HCT116 (cell line): Measurements from ENCODE around the gene PDE9A. TPM values are rescaled to one million over a fixed set of nuclear protein-coding genes. Genes with fewer than 3 reads are reported as not detected.

ENCODE experiments used
- ATAC-seq: fragments of 200-7000 bp; cut with Tn5 transposase; 2 replicates; pipeline ENCODE4 v1.9.1; 2020; ENCODE audit warnings: mild to moderate bottlenecking, moderate library complexity
- BruUV-seq: library from RNA; stranded (reverse); fragments of 400-500 nt; replicated peaks from 2 replicates; lab custom pipeline; 2021; lab: Mats Ljungman, UMichigan
- CTCF ChIA-PET: fragments of 300-600 bp; sonication (Branson Sonifier 250); formaldehyde crosslinking; loops from one replicate; lab custom pipeline; 2021; ENCODE audit warnings: antibody characterized with exemption; lab: Charles Lee
- POLR2A ChIA-PET: fragments of 300-600, 350-600 bp; sonication (Branson Sonifier 250); formaldehyde crosslinking; loops from one replicate; lab custom pipeline; 2021; ENCODE audit warnings: antibody characterized with exemption; lab: Charles Lee
- RAD21 ChIA-PET, 2 experiments: fragments of 300-600 bp; sonication (Branson Sonifier 250); formaldehyde crosslinking; loops; one replicate each; lab custom pipeline; 2023; ENCODE audit warnings: low total read pairs in 2 of 2; ENCODE audit not compliant: uncharacterized antibody in 2 of 2, unreplicated experiment in 2 of 2, low non-redundant PET in 1 of 2; lab: Charles Lee
- DNase-seq: peaks from one replicate; pipeline ENCODE4 v3.0.0-alpha.2; 2010; ENCODE audit warnings: low read depth, low spot score
- H2AFZ ChIP-seq: fragments of 200-600 bp; shearing (Covaris generic), sonication (generic); 2 replicates; pipeline ENCODE4 v1.6.1; 2017; ENCODE audit warnings: low read depth, mixed run types, mixed read lengths, antibody characterized with exemption, low read length; ENCODE audit not compliant: poor library complexity, severe bottlenecking
- H3K27ac ChIP-seq: 2 replicates; pipeline ENCODE4 v1.5.1; 2012; ENCODE audit warnings: low read depth, low read length
- H3K27me3 ChIP-seq: fragments of 200-600 bp; sonication (generic); 2 replicates; pipeline ENCODE4 v1.6.1; 2016; ENCODE audit warnings: mixed run types, low read length, mixed read lengths; ENCODE audit not compliant: insufficient read depth
- H3K36me3 ChIP-seq, 2 experiments: fragments of 200-500 bp in 1 of 2; fragments of 200-600 bp in 1 of 2; sonication (Bioruptor generic) in 1 of 2; sonication (generic) in 1 of 2; 2 replicates each; pipeline versions ENCODE4 v1.5.1 to v1.6.1; 2014 to 2016; ENCODE audit warnings: low read length in 2 of 2, inconsistent platforms in 1 of 2, mixed read lengths in 1 of 2, mixed run types in 1 of 2; ENCODE audit not compliant: insufficient read depth in 2 of 2, control insufficient read depth in 1 of 2
- H3K4me1 ChIP-seq, 2 experiments: fragments of 200-600 bp in 1 of 2; sonication (generic) in 1 of 2; 2 replicates each; pipeline versions ENCODE4 v1.5.1 to v1.6.1; 2012 to 2017; ENCODE audit warnings: low read length in 2 of 2, inconsistent platforms in 1 of 2, mild to moderate bottlenecking in 1 of 2, mixed read lengths in 1 of 2, mixed run types in 1 of 2, moderate library complexity in 1 of 2; ENCODE audit not compliant: insufficient read depth in 2 of 2, control insufficient read depth in 1 of 2
- H3K4me2 ChIP-seq: fragments of 200-600 bp; sonication (generic); 2 replicates; pipeline ENCODE4 v1.6.1; 2017; ENCODE audit warnings: mixed run types, low read length, mixed read lengths
- H3K4me3 ChIP-seq, 2 experiments: fragments of 200-600 bp in 1 of 2; sonication (generic) in 1 of 2; replicated peaks in 1 of 2; 2 replicates each; pipeline ENCODE4 v1.5.1; 2011 to 2016; ENCODE audit warnings: low read length in 2 of 2, control low read depth in 1 of 2, low read depth in 1 of 2, mild to moderate bottlenecking in 1 of 2, mixed read lengths in 1 of 2, mixed run types in 1 of 2
- H3K79me2 ChIP-seq: fragments of 200-600 bp; sonication (generic); 2 replicates; pipeline ENCODE4 v1.6.1; 2017; ENCODE audit warnings: mild to moderate bottlenecking, mixed run types, low read length, moderate library complexity, mixed read lengths; ENCODE audit not compliant: insufficient read depth
- H3K9ac ChIP-seq: fragments of 200-600 bp; sonication (generic); 2 replicates; pipeline ENCODE4 v1.6.1; 2016; ENCODE audit warnings: low read length, mixed read lengths
- H3K9me2 ChIP-seq: fragments of 200-600 bp; sonication (generic), shearing (Covaris generic); 2 replicates; pipeline ENCODE4 v1.6.1; 2017; ENCODE audit warnings: mixed run types, mild to moderate bottlenecking, moderate library complexity; ENCODE audit not compliant: insufficient read depth
- H3K9me3 ChIP-seq, 2 experiments: fragments of 200-500 bp in 1 of 2; fragments of 200-600 bp in 1 of 2; sonication (Bioruptor generic) in 1 of 2; sonication (generic) in 1 of 2; 2 replicates each; pipeline ENCODE4 v1.6.1; 2014 to 2017; ENCODE audit warnings: low read length in 2 of 2, mixed read lengths in 2 of 2, inconsistent platforms in 1 of 2, low read depth in 1 of 2, mild to moderate bottlenecking in 1 of 2, mixed run types in 1 of 2, moderate library complexity in 1 of 2; ENCODE audit not compliant: control insufficient read depth in 1 of 2, insufficient read depth in 1 of 2
- H4K20me1 ChIP-seq: fragments of 200-600 bp; sonication (generic), shearing (Covaris generic); 2 replicates; pipeline ENCODE4 v1.6.1; 2017; ENCODE audit warnings: mixed run types, mild to moderate bottlenecking, moderate library complexity; ENCODE audit not compliant: insufficient read depth
- ATF3 ChIP-seq: IDR thresholded peaks from 2 replicates; pipeline ENCODE4 v1.6.1; 2012
- CBX3 ChIP-seq: IDR thresholded peaks from 2 replicates; pipeline ENCODE4 v1.6.1; 2012; ENCODE audit warnings: low read depth
- CEBPB ChIP-seq: IDR thresholded peaks from 2 replicates; pipeline ENCODE4 v1.6.1; 2012; ENCODE audit warnings: low read depth
- EZH2phosphoT487 ChIP-seq: fragments of 200-600 bp; IDR thresholded peaks from 2 replicates; pipeline ENCODE4 v1.6.1; 2018; ENCODE audit warnings: antibody characterized with exemption, borderline replicate concordance
- FOSL1 ChIP-seq: IDR thresholded peaks from 2 replicates; pipeline ENCODE4 v1.6.1; 2012; ENCODE audit warnings: low read depth
- MAX ChIP-seq: IDR thresholded peaks from 2 replicates; pipeline ENCODE4 v1.6.1; 2012
- POLR2A ChIP-seq: IDR thresholded peaks from 2 replicates; pipeline ENCODE4 v1.7.0; 2011; ENCODE audit warnings: borderline replicate concordance; ENCODE audit not compliant: insufficient read depth, insufficient read length; ENCODE audit errors: extremely low read depth
- POLR2AphosphoS5 ChIP-seq: IDR thresholded peaks from 2 replicates; pipeline ENCODE4 v1.6.1; 2011; ENCODE audit warnings: mild to moderate bottlenecking, low read depth, low read length, moderate library complexity
- SIN3A ChIP-seq: IDR thresholded peaks from 2 replicates; pipeline ENCODE4 v1.6.1; 2012; ENCODE audit warnings: low read depth
- SP1 ChIP-seq: IDR thresholded peaks from 2 replicates; pipeline ENCODE4 v1.6.1; 2012; ENCODE audit warnings: low read depth
- TCF7L2 ChIP-seq: IDR thresholded peaks from 2 replicates; pipeline ENCODE4 v1.7.0; 2011; ENCODE audit warnings: borderline replicate concordance, inconsistent platforms; ENCODE audit not compliant: insufficient read depth, insufficient read length; ENCODE audit errors: extremely low read depth
- ZFX ChIP-seq: fragments of 450-650 bp; IDR thresholded peaks from 2 replicates; pipeline ENCODE4 v1.6.1; 2017
- ZNF274 ChIP-seq: fragments of 200-500 bp; sonication (Bioruptor generic); IDR thresholded peaks from 2 replicates; pipeline ENCODE4 v1.6.1; 2014; ENCODE audit warnings: mild to moderate bottlenecking, low read depth, low read length, inconsistent platforms
- intact Hi-C: fragments of 100-400 bp; cut with micrococcal nuclease; formaldehyde crosslinking; loops from 2 replicates; pipeline ENCODE4 v1.10.0; 2022
- total RNA-seq: library from RNA; stranded (reverse); gene quantifications from one replicate; pipeline ENCODE4 v1.2.1, GENCODE V29; 2021; ENCODE audit not compliant: unreplicated experiment
- TF ChIP-seq, protein P1 (sequence below): IDR thresholded peaks from 2 replicates; pipeline ENCODE4 v1.6.1; 2012; ENCODE audit warnings: low read depth

The PDE9A gene
- total RNA-seq, 1 experiment from 2014 or later: 31.4 TPM

- CTCF ChIA-PET: no interaction called here
- POLR2A ChIA-PET: no interaction called here
- no peaks in the 10 kb centered on the region for H3K79me2 ChIP-seq
Measured at GRCh38 chr21:42706765-42707164, 53.3 kb downstream of the PDE9A start.

More at GRCh38 chr21:42706765-42707164, 53.3 kb downstream of the PDE9A start:
- no peak overlapping the region for H2AFZ ChIP-seq
- no peaks in the 10 kb centered on the region for H3K27me3 ChIP-seq
- H3K9me2 ChIP-seq: no peaks in the 10 kb centered on the region
- no peak for DNase-seq
- no peaks in the 10 kb centered on the region for H3K36me3 ChIP-seq
- no peak for ATAC-seq
- no peak overlapping the region for H3K27ac ChIP-seq
- no peaks in the 10 kb centered on the region for H3K4me1 ChIP-seq
- H3K4me3 ChIP-seq: no peak overlapping the region
- H4K20me1 ChIP-seq: no peaks in the 10 kb centered on the region
- no TSS peak for BruUV-seq
- TF ChIP-seq SIN3A (no peak), MAX (no peak), ZNF274 (no peak), EZH2phosphoT487 (no peak), CEBPB (no peak), ZFX (no peak), FOSL1 (no peak), TCF7L2 (no peak), CBX3 (no peak), SP1 (no peak), POLR2A (no peak), POLR2AphosphoS5 (no peak), ATF3 (no peak)
- TF ChIP-seq, protein P1, sequence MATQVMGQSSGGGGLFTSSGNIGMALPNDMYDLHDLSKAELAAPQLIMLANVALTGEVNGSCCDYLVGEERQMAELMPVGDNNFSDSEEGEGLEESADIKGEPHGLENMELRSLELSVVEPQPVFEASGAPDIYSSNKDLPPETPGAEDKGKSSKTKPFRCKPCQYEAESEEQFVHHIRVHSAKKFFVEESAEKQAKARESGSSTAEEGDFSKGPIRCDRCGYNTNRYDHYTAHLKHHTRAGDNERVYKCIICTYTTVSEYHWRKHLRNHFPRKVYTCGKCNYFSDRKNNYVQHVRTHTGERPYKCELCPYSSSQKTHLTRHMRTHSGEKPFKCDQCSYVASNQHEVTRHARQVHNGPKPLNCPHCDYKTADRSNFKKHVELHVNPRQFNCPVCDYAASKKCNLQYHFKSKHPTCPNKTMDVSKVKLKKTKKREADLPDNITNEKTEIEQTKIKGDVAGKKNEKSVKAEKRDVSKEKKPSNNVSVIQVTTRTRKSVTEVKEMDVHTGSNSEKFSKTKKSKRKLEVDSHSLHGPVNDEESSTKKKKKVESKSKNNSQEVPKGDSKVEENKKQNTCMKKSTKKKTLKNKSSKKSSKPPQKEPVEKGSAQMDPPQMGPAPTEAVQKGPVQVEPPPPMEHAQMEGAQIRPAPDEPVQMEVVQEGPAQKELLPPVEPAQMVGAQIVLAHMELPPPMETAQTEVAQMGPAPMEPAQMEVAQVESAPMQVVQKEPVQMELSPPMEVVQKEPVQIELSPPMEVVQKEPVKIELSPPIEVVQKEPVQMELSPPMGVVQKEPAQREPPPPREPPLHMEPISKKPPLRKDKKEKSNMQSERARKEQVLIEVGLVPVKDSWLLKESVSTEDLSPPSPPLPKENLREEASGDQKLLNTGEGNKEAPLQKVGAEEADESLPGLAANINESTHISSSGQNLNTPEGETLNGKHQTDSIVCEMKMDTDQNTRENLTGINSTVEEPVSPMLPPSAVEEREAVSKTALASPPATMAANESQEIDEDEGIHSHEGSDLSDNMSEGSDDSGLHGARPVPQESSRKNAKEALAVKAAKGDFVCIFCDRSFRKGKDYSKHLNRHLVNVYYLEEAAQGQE: no peak
- no peak overlapping the region for H3K9ac ChIP-seq
- H3K9me3 ChIP-seq: peaks cover 0 to 6% of the 10 kb centered on the region in 2 experiments; a peak in 1 of 4 replicates
- RAD21 ChIA-PET: no interaction called here
- intact Hi-C loops: no loop called here
- H3K4me2 ChIP-seq: no peak overlapping the region
